Psoas muscle (tissue), 8 donors: Measurements from ENCODE around the gene ABCC9. TPM values are rescaled to one million over a fixed set of nuclear protein-coding genes. Genes with fewer than 3 reads are reported as not detected.

Experiments
- ATAC-seq, 4 donors: fragments of 200-7000 bp; cut with Tn5 transposase; one replicate each; pipeline ENCODE4 v1.9.1; 2020; ENCODE audit warnings: moderate library complexity in 3 of 4, mild to moderate bottlenecking in 2 of 4
- DNase-seq, 2 donors: peaks; one replicate each; pipeline ENCODE4 v3.0.0-alpha.2; 2020
- H3K27ac ChIP-seq: fragments of 200-600 bp; one replicate; pipeline ENCODE4 v1.8.0; 2022
- H3K27me3 ChIP-seq, 3 donors: fragments of 200-600 bp in 1 of 3; one replicate each; pipeline versions ENCODE4 v1.6.1 to v1.8.0; 2013 to 2022; ENCODE audit warnings: low read length in 2 of 3, mild to moderate bottlenecking in 2 of 3, moderate library complexity in 1 of 3; ENCODE audit not compliant: insufficient read depth in 3 of 3
- H3K36me3 ChIP-seq, 2 donors: fragments of 200-600 bp in 1 of 2; one replicate each; pipeline versions ENCODE4 v1.6.1 to v1.8.0; 2013 to 2022; ENCODE audit warnings: low read depth in 1 of 2, mild to moderate bottlenecking in 1 of 2, moderate library complexity in 1 of 2; ENCODE audit not compliant: insufficient read depth in 1 of 2
- H3K4me1 ChIP-seq: fragments of 200-600 bp; one replicate; pipeline ENCODE4 v1.8.0; 2022
- H3K4me3 ChIP-seq: fragments of 200-600 bp; one replicate; pipeline ENCODE4 v1.8.0; 2022; ENCODE audit warnings: mild to moderate bottlenecking
- H3K9me3 ChIP-seq: fragments of 200-600 bp; one replicate; pipeline ENCODE4 v1.8.0; 2022
- CTCF ChIP-seq: fragments of 200-600 bp; IDR thresholded peaks from one replicate; pipeline ENCODE4 v1.8.0; 2022; ENCODE audit warnings: antibody characterized with exemption
- WGBS, 3 donors: extraction: QIAGEN DNeasy Blood & Tissue Kit; methylation state at CpG; one replicate each; pipeline versions ENCODE4 v1.1.6 to v1.1.7; 2013; 5-methylcytosine and 5-hydroxymethylcytosine counted together
- intact Hi-C, 2 donors: fragments of 100-400 bp; cut with DNase I; formaldehyde crosslinking; loops; one replicate each; pipeline versions ENCODE4 v1.11.0 to v1.14.2; 2022
- polyA plus RNA-seq, 3 donors: library from polyadenylated mRNA; stranded (reverse); fragments of 200-250 nt; gene quantifications; one replicate each; pipeline ENCODE4 v1.2.3, GENCODE V29; 2013
- total RNA-seq, 4 donors: library from RNA; stranded (reverse); fragmentation: NEBNext Ultra II Directional in 2 of 4; extraction: Animal tissue kit (Norgen Biotek cat#: 25700) in 2 of 4; gene quantifications; one replicate each; pipeline versions ENCODE4 v1.2.1 to v1.2.4, GENCODE V29; 2021 to 2023
- donor health status: healthy with polysubstance abuse.
- donor health status: DM: no; HTN: no; CAD: no; lungs with moderate emphysema.
- donor health status: Bipolar disorder and iron deficiency.
- donor health status: healthy.
- donor health status: DM: yes; HTN: yes; CAD: no.
- donor health status: DM: no; HTN: no; CAD: no.
- donor health status: DM: no; HTN: no; CAD: no.
- donor health status: DM: yes; HTN: yes; CAD: no.

ABCC9 gene
- total and polyA plus RNA-seq, 7 donors = 4.5 to 94.9 (median 52.7) TPM

GRCh38 chr12:21759737-21760136 is 181.5 kb downstream of the ABCC9 start:
- DNase-seq = no peak
- Histone ChIP-seq H3K27ac (no peak overlapping the region), H3K4me3 (no peak overlapping the region), H3K9me3 (no peaks in the 10 kb centered on the region), H3K36me3 (no peaks in the 10 kb centered on the region), H3K4me1 (no peaks in the 10 kb centered on the region), H3K27me3 (no peaks in the 10 kb centered on the region)
- no peak for TF ChIP-seq CTCF
- intact Hi-C loops = no loop called here
- ATAC-seq = no peak
- 81 to 90% (median 84%) methylated on average over 5 of the region's 5 CpGs for WGBS, 3 donors

GRCh38 chr12:21757735-21758134 is 183.5 kb downstream of the ABCC9 start:
- no peaks in the 10 kb centered on the region for H3K9me3 ChIP-seq
- no peaks in the 10 kb centered on the region for H3K27me3 ChIP-seq
- H3K4me1 ChIP-seq = no peaks in the 10 kb centered on the region
- WGBS, 3 donors = 64 to 76% (median 72%) methylated on average over 2 of the region's 2 CpGs
- no peak for TF ChIP-seq CTCF
- no peaks in the 10 kb centered on the region for H3K36me3 ChIP-seq
- no peak overlapping the region for H3K4me3 ChIP-seq
- H3K27ac ChIP-seq = no peak overlapping the region
- ATAC-seq (no peak), DNase-seq (no peak)
- intact Hi-C loops = no loop called here

- Histone ChIP-seq H3K36me3 (no peaks in the 10 kb centered on the region), H3K9me3 (no peaks in the 10 kb centered on the region), H3K4me1 (no peaks in the 10 kb centered on the region), H3K27me3 (no peaks in the 10 kb centered on the region), H3K4me3 (no peak overlapping the region), H3K27ac (no peak overlapping the region)
- WGBS, 3 donors = 88 to 93% (median 90%) methylated on average over 4 of the region's 4 CpGs
- intact Hi-C loops = no loop called here
- ATAC-seq = no peak
- DNase-seq = no peak
- TF ChIP-seq CTCF = no peak
These were observed 184.5 kb downstream of the ABCC9 start for GRCh38 chr12:21756699-21757098.

GRCh38 chr12:21751517-21751916 is 189.7 kb downstream of the ABCC9 start:
- H3K27me3 ChIP-seq = no peaks in the 10 kb centered on the region
- no peaks in the 10 kb centered on the region for H3K9me3 ChIP-seq
- no peak overlapping the region for H3K4me3 ChIP-seq
- no peaks in the 10 kb centered on the region for H3K36me3 ChIP-seq
- DNase-seq = no peak
- intact Hi-C loops = no loop called here
- TF ChIP-seq CTCF = no peak
- no peak overlapping the region for H3K27ac ChIP-seq
- 16 to 21% (median 19%) methylated on average over 4 of the region's 4 CpGs for WGBS, 3 donors
- no peaks in the 10 kb centered on the region for H3K4me1 ChIP-seq
- ATAC-seq = no peak

Other genes starting within 250 kb of the ABCC9 start
- 10 to 100 TPM in 2 of 4 donors, 1 to 10 TPM in 2; 3.4 to 13.3 (median 7.6) TPM for gene KCNJ8, start 166.7 kb downstream of the ABCC9 start, total RNA-seq
- 1 to 10 TPM; 3.5 to 9.6 (median 7.4) TPM for gene KCNJ8, start 166.7 kb downstream of the ABCC9 start, polyA plus RNA-seq
- gene CMAS, start 104.8 kb upstream of the ABCC9 start, total RNA-seq = 10 to 100 TPM; 21.6 to 36.2 (median 31.8) TPM
- 10 to 100 TPM; 34.5 to 73.0 (median 42.6) TPM for gene CMAS, start 104.8 kb upstream of the ABCC9 start, polyA plus RNA-seq